H1 (cell line): ENCODE data around the gene NLK. TPM values are rescaled to one million over a fixed set of nuclear protein-coding genes. Genes with fewer than 3 reads are reported as not detected.

ENCODE experiments used
- CTCF ChIA-PET: fragments of 300-600 bp; sonication (Branson Sonifier 250); formaldehyde crosslinking; loops from one replicate; lab custom pipeline; 2021; ENCODE audit not compliant: partially characterized antibody; lab: Charles Lee
- POLR2A ChIA-PET: fragments of 300-600 bp; sonication (Branson Sonifier 250); formaldehyde crosslinking; loops from one replicate; lab custom pipeline; 2021; ENCODE audit warnings: inconsistent platforms; ENCODE audit not compliant: partially characterized antibody; lab: Charles Lee
- DNase-seq, 2 experiments: peaks; one replicate each; pipeline versions ENCODE4 v3.0.0 to v3.0.0-alpha.2; 2010 to 2022; ENCODE audit warnings: low spot score in 2 of 2, low read depth in 1 of 2, mixed read lengths in 1 of 2
- FAIRE-seq: peaks from 2 replicates; lab custom pipeline; 2011; peaks lifted over from hg19 to GRCh38; lab: Jason Lieb, UNC
- H2AFZ ChIP-seq: 2 replicates; pipeline ENCODE4 v1.8.1; 2012; ENCODE audit warnings: low read length, inconsistent platforms
- H2AK5ac ChIP-seq: 2 replicates; pipeline ENCODE4 v1.6.1; 2013; ENCODE audit warnings: low read depth, low read length
- H2BK120ac ChIP-seq: replicated peaks from 2 replicates; pipeline ENCODE3; 2013; ENCODE audit warnings: low read depth, low read length, inconsistent platforms
- H2BK12ac ChIP-seq: 2 replicates; pipeline ENCODE4 v1.6.1; 2013; ENCODE audit warnings: low read depth, low read length
- H2BK15ac ChIP-seq: 2 replicates; pipeline ENCODE4 v1.6.1; 2013; ENCODE audit warnings: low read length
- H2BK20ac ChIP-seq: 2 replicates; pipeline ENCODE4 v1.6.1; 2013; ENCODE audit warnings: low read length
- H2BK5ac ChIP-seq: 2 replicates; pipeline ENCODE4 v1.6.1; 2013; ENCODE audit warnings: low read depth, low read length
- H3K14ac ChIP-seq: 2 replicates; pipeline ENCODE4 v1.6.1; 2013; ENCODE audit warnings: inconsistent platforms; ENCODE audit not compliant: insufficient read length
- H3K18ac ChIP-seq: 2 replicates; pipeline ENCODE4 v1.6.1; 2013; ENCODE audit warnings: low read length; ENCODE audit errors: extremely low read depth
- H3K23ac ChIP-seq: 2 replicates; pipeline ENCODE4 v1.6.1; 2013; ENCODE audit warnings: inconsistent platforms; ENCODE audit not compliant: insufficient read length
- H3K23me2 ChIP-seq: 2 replicates; pipeline ENCODE4 v1.6.1; 2013; ENCODE audit warnings: low read depth, low read length
- H3K27ac ChIP-seq: 2 replicates; pipeline ENCODE4 v1.6.1; 2011; ENCODE audit warnings: low read depth, low read length, inconsistent platforms
- H3K27me3 ChIP-seq, 4 experiments: replicated peaks in 1 of 4; 1 replicate in 1 of 4; 2 replicates in 3 of 4; pipeline versions ENCODE4 v1.6.1 to v1.8.1; 2011 to 2013; ENCODE audit warnings: low read length in 3 of 4, mild to moderate bottlenecking in 3 of 4, inconsistent platforms in 2 of 4, mixed read lengths in 2 of 4, moderate library complexity in 1 of 4; ENCODE audit not compliant: control insufficient read depth in 3 of 4, insufficient read depth in 3 of 4; ENCODE audit errors: extremely low read depth in 1 of 4
- H3K36me3 ChIP-seq, 4 experiments: 2 replicates each; pipeline versions ENCODE4 v1.6.1 to v1.8.1; 2011 to 2013; ENCODE audit warnings: mild to moderate bottlenecking in 4 of 4, low read length in 3 of 4, moderate library complexity in 2 of 4, control low read depth in 1 of 4, inconsistent platforms in 1 of 4; ENCODE audit not compliant: insufficient read depth in 4 of 4, control insufficient read depth in 2 of 4
- H3K4ac ChIP-seq: replicated peaks from 2 replicates; pipeline ENCODE3; 2013; ENCODE audit warnings: low read length, low read depth, mixed read lengths, inconsistent platforms; ENCODE audit not compliant: insufficient read length
- H3K4me1 ChIP-seq, 4 experiments: replicated peaks in 1 of 4; 1 replicate in 1 of 4; 2 replicates in 3 of 4; pipeline versions ENCODE4 v1.6.1 to v1.8.1; 2011 to 2013; ENCODE audit warnings: low read length in 3 of 4, inconsistent platforms in 2 of 4, mixed read lengths in 1 of 4; ENCODE audit not compliant: insufficient read depth in 4 of 4, control insufficient read depth in 3 of 4
- H3K4me2 ChIP-seq, 2 experiments: 2 replicates each; pipeline versions ENCODE4 v1.6.1 to v1.8.1; 2011 to 2013; ENCODE audit warnings: low read depth in 2 of 2, low read length in 2 of 2, control low read depth in 1 of 2, inconsistent platforms in 1 of 2, mild to moderate bottlenecking in 1 of 2; ENCODE audit not compliant: insufficient read depth in 1 of 2
- H3K4me3 ChIP-seq, 4 experiments: fragments of 200-600, 300-600 bp in 1 of 4; sonication (generic), shearing (Covaris generic), sonication (Bioruptor Twin) in 1 of 4; 2 replicates each; pipeline versions ENCODE4 v1.5.1 to v1.8.1; 2011 to 2016; ENCODE audit warnings: low read length in 4 of 4, low read depth in 3 of 4, control low read depth in 2 of 4, inconsistent platforms in 2 of 4, mild to moderate bottlenecking in 2 of 4, mixed read lengths in 1 of 4, moderate library complexity in 1 of 4; ENCODE audit not compliant: insufficient read depth in 2 of 4; ENCODE audit errors: extremely low read depth in 1 of 4
- H3K56ac ChIP-seq: replicated peaks from 2 replicates; pipeline ENCODE3; 2013; ENCODE audit warnings: low read depth, mild to moderate bottlenecking, mixed read lengths, low read length, inconsistent platforms; ENCODE audit not compliant: insufficient read length
- H3K79me1 ChIP-seq: 2 replicates; pipeline ENCODE4 v1.6.1; 2013; ENCODE audit warnings: low read depth, low read length, control low read depth
- H3K79me2 ChIP-seq, 2 experiments: 2 replicates each; pipeline versions ENCODE4 v1.6.1 to v1.8.1; 2012 to 2013; ENCODE audit warnings: low read length in 2 of 2, mild to moderate bottlenecking in 2 of 2, inconsistent platforms in 1 of 2; ENCODE audit not compliant: insufficient read depth in 2 of 2, control insufficient read depth in 1 of 2
- H3K9ac ChIP-seq, 4 experiments: replicated peaks in 1 of 4; 1 replicate in 1 of 4; 2 replicates in 3 of 4; pipeline versions ENCODE4 v1.6.1 to v1.8.1; 2011 to 2013; ENCODE audit warnings: low read depth in 3 of 4, low read length in 3 of 4, control low read depth in 2 of 4, mild to moderate bottlenecking in 2 of 4, moderate library complexity in 2 of 4, inconsistent platforms in 1 of 4; ENCODE audit errors: extremely low read depth in 1 of 4
- H3K9me3 ChIP-seq, 2 experiments: 2 replicates each; pipeline versions ENCODE4 v1.6.1 to v1.8.1; 2012 to 2013; ENCODE audit warnings: mild to moderate bottlenecking in 2 of 2, moderate library complexity in 2 of 2, control low read depth in 1 of 2, inconsistent platforms in 1 of 2, low read depth in 1 of 2, low read length in 1 of 2, mixed read lengths in 1 of 2; ENCODE audit not compliant: insufficient read depth in 2 of 2
- H4K20me1 ChIP-seq, 2 experiments: replicated peaks in 1 of 2; 2 replicates each; pipeline versions ENCODE3 to v1.8.1; 2011 to 2013; ENCODE audit warnings: inconsistent platforms in 2 of 2, low read length in 2 of 2, mild to moderate bottlenecking in 1 of 2; ENCODE audit not compliant: insufficient read depth in 2 of 2, control insufficient read depth in 1 of 2
- H4K5ac ChIP-seq: 2 replicates; pipeline ENCODE4 v1.6.1; 2013; ENCODE audit warnings: low read length, low read depth, mixed read lengths, inconsistent platforms; ENCODE audit not compliant: insufficient read length
- H4K8ac ChIP-seq: 2 replicates; pipeline ENCODE4 v1.8.0; 2013; ENCODE audit warnings: mild to moderate bottlenecking, moderate library complexity, low read length, inconsistent platforms; ENCODE audit not compliant: insufficient read depth; ENCODE audit errors: extremely low read depth
- H4K91ac ChIP-seq: replicated peaks from 2 replicates; pipeline ENCODE3; 2013; ENCODE audit warnings: low read length, mixed read lengths, inconsistent platforms; ENCODE audit not compliant: insufficient read length
- CBX5 ChIP-seq: fragments of 300-800, 300-1000 bp; sonication (generic); IDR thresholded peaks from 2 replicates; pipeline ENCODE4 v1.7.1; 2016; ENCODE audit warnings: antibody characterized with exemption, low read length, low read depth
- HDAC2 ChIP-seq, 2 experiments: fragments of 300-600 bp in 1 of 2; sonication (generic) in 1 of 2; IDR thresholded peaks; 2 replicates each; pipeline ENCODE4 v1.6.1; 2011 to 2012; ENCODE audit warnings: low read depth in 2 of 2, low read length in 2 of 2, mild to moderate bottlenecking in 2 of 2, moderate library complexity in 2 of 2, borderline replicate concordance in 1 of 2, inconsistent platforms in 1 of 2
- KDM4A ChIP-seq: IDR thresholded peaks from one replicate; pipeline ENCODE4 v1.7.1; 2012; ENCODE audit warnings: low read depth, mild to moderate bottlenecking, moderate library complexity, low read length, inconsistent platforms; ENCODE audit not compliant: severe bottlenecking
- KDM5A ChIP-seq: fragments of 200-600 bp; IDR thresholded peaks from 2 replicates; pipeline ENCODE4 v1.7.1; 2012; ENCODE audit warnings: mild to moderate bottlenecking, low read length, inconsistent platforms, mixed read lengths
- MAFK ChIP-seq: IDR thresholded peaks from 2 replicates; pipeline ENCODE4 v1.6.1; 2012; ENCODE audit warnings: low read depth, mild to moderate bottlenecking, improper control_type of control experiment, low read length
- RBBP5 ChIP-seq: IDR thresholded peaks from 2 replicates; pipeline ENCODE4 v1.7.1; 2012; ENCODE audit warnings: low read depth, mild to moderate bottlenecking, inconsistent platforms, low read length, moderate library complexity, borderline replicate concordance
- RFX5 ChIP-seq: IDR thresholded peaks from 2 replicates; pipeline ENCODE4 v1.6.1; 2011; ENCODE audit warnings: low read depth, low read length, improper control_type of control experiment, borderline replicate concordance
- SIN3A ChIP-seq, 2 experiments: IDR thresholded peaks in 1 of 2; conservative IDR thresholded peaks in 1 of 2; 2 replicates each; pipeline ENCODE4 v1.6.1; 2011 to 2012; ENCODE audit warnings: low read length in 2 of 2, improper control_type of control experiment in 1 of 2, low read depth in 1 of 2, mild to moderate bottlenecking in 1 of 2
- TBP ChIP-seq: IDR thresholded peaks from 2 replicates; pipeline ENCODE4 v1.6.1; 2011; ENCODE audit warnings: low read depth, low read length, improper control_type of control experiment
- ZNF274 ChIP-seq: IDR thresholded peaks from 2 replicates; pipeline ENCODE4 v1.7.0; 2012; ENCODE audit warnings: low read length, borderline replicate concordance; ENCODE audit errors: extremely low read depth
- WGBS, 2 experiments: shearing (Covaris generic) in 1 of 2; methylation state at CpG; one replicate each; pipeline versions ENCODE4 v1.1.6 to v1.1.7; 2013 to 2015; ENCODE audit warnings: low lambda C conversion rate in 2 of 2, mixed read lengths in 2 of 2, inconsistent platforms in 1 of 2, low coverage in 1 of 2, missing lambda C conversion rate in 1 of 2; ENCODE audit not compliant: insufficient replicate concordance in 2 of 2, insufficient coverage in 1 of 2, insufficient read length in 1 of 2; ENCODE audit errors: extremely low coverage in 1 of 2, missing lambda C conversion rate in 1 of 2; 5-methylcytosine and 5-hydroxymethylcytosine counted together
- polyA plus RNA-seq, 7 experiments: library from polyadenylated mRNA; depleted of rRNA in 3 of 7; stranded (reverse) in 5 of 7; unstranded in 2 of 7; fragments of >200 nt in 5 of 7; fragments of 200-250 nt in 2 of 7; gene quantifications; 1 replicate in 5 of 7; 2 replicates in 1 of 7; 4 replicates in 1 of 7; pipeline versions ENCODE4 v1.2.1 to v1.2.3, GENCODE V29; 2011 to 2013; ENCODE audit warnings: missing spikeins in 2 of 7, mixed read lengths in 2 of 7
- total RNA-seq: library from RNA; stranded (reverse); fragmentation: NEBNext Ultra II Directional; extraction: Animal tissue kit (Norgen Biotek cat#: 25700); gene quantifications from 2 replicates; pipeline ENCODE4 v1.2.1, GENCODE V29; 2021

The NLK gene
- total and polyA plus RNA-seq, 2 of the 8 experiments (the other 6 are each of a cell fraction or from before 2014, with no cell fraction given) = 30.8 to 49.9 TPM

GRCh38 chr17:28227316-28228108, 185.0 kb downstream of the NLK start:
- peak overlapping the region; percentile 41 to 82 (median 68) for H3K9ac ChIP-seq
- H3K14ac ChIP-seq = peak overlapping the region; percentile 66
- H4K8ac ChIP-seq = peak overlapping the region; percentile 96
- no peak overlapping the region for H2AK5ac ChIP-seq
- peak overlapping the region; percentile 74; the same call in 1 of the 2 replicates for H3K27ac ChIP-seq
- H3K18ac ChIP-seq = peak overlapping the region; percentile 97
- H3K56ac ChIP-seq = peak overlapping the region; percentile 98
- H2BK120ac ChIP-seq = peak overlapping the region; percentile 75
- peaks cover 6 to 24% (median 9%) of the 10 kb centered on the region in 4 experiments for H3K4me1 ChIP-seq
- ChIA-PET CTCF (interaction anchor here (0.9 to 17.5 kb wide), 5 partner anchors 19 to 348 kb away, joined by 3 to 266 read pairs (median 4); no protein-coding TSS in a partner anchor), POLR2A (interaction anchor here (0.7 to 2.3 kb wide), 10 partner anchors 13 to 184 kb away, joined by 3 to 8 read pairs (median 4); partner anchors contain the start of genes IFT20 and TNFAIP1)
- H3K4ac ChIP-seq = peak overlapping the region; percentile 96
- peak overlapping the region; percentile 92 to 94 for H3K4me2 ChIP-seq
- no peaks in the 10 kb centered on the region for H3K27me3 ChIP-seq
- peak overlapping the region; percentile 98 for H4K91ac ChIP-seq
- peak overlapping the region; percentile 89 for H2BK5ac ChIP-seq
- H4K5ac ChIP-seq = peak overlapping the region; percentile 90
- H3K79me1 ChIP-seq = no peaks in the 10 kb centered on the region
- H3K36me3 ChIP-seq = peaks cover 0 to under 1% (median 0%) of the 10 kb centered on the region in 4 experiments; a peak in 1 of 8 replicates
- peak overlapping the region; percentile 76; the same call in 1 of the 2 replicates for H2AFZ ChIP-seq
- no peaks in the 10 kb centered on the region for H4K20me1 ChIP-seq
- H3K23me2 ChIP-seq = peaks cover 11% of the 10 kb centered on the region
- peak overlapping the region; percentile 91; the same call in 1 of the 2 replicates for H2BK12ac ChIP-seq
- H2BK20ac ChIP-seq = no peak overlapping the region
- no peaks in the 10 kb centered on the region for H3K79me2 ChIP-seq
- no peaks in the 10 kb centered on the region; a peak in 1 of 4 replicates for H3K9me3 ChIP-seq
- FAIRE-seq (no peak), DNase-seq (peak; percentile 94 to 98)
- no peak overlapping the region for H3K23ac ChIP-seq
- H2BK15ac ChIP-seq = peak overlapping the region; percentile 53; the same call in 1 of the 2 replicates
- peak overlapping the region; percentile 78 to 86 (median 84) for H3K4me3 ChIP-seq
- 2% methylated on average over 55 of the region's 66 CpGs; no CpG with 5 or more reads in 1 of the 2 experiments for WGBS, 2 experiments
- TF ChIP-seq TBP (peak; percentile 70), HDAC2 (IDR thresholded peaks at IDR 0.05; ENCODE audit: borderline replicate concordance in 1 of 2, low read depth in 2 of 2, low read length in 2 of 2) (no peak; a peak in 1 of 4 replicates), ZNF274 (no peak), RFX5 (no peak), SIN3A (conservative IDR thresholded peaks at IDR 0.05 in 1 of 2, IDR thresholded peaks at IDR 0.05 in 1 of 2; ENCODE audit: low read depth in 1 of 2, low read length in 2 of 2) (peak in 1 of 2 experiments; percentile 57; a peak in 1 of 4 replicates), CBX5 (no peak), KDM5A (no peak), MAFK (no peak), RBBP5 (peak; percentile 28; the same call in 1 of the 2 replicates), KDM4A (peak; percentile 67)
